Measurements from ENCODE around the gene ZNF208.
"Not testable (repeated sequence)": the region's sequence is repeated elsewhere in the genome, so short reads cannot be mapped to it uniquely, and the experiment has no call there.

ZNF208 gene

GRCh38 chr19:21921691-21922180 lies 89.0 kb downstream of the ZNF208 start:
- no peak overlapping the region for H3K4me3 ChIP-seq (ENCODE audit: low read depth in 1 of 2, low read length in 2 of 2)
- H3K27me3 ChIP-seq (ENCODE audit: control insufficient read depth in 1 of 2, insufficient read depth in 2 of 2, low read length in 2 of 2), result no peaks in the 10 kb centered on the region
- no peak overlapping the region for H3K9ac ChIP-seq (ENCODE audit: low read length)
- H3K4me1 ChIP-seq (ENCODE audit: insufficient read depth, low read length), result no peaks in the 10 kb centered on the region
- H3K36me3 ChIP-seq (ENCODE audit: insufficient read depth, low read length), result no peaks in the 10 kb centered on the region
- H3K9me3 ChIP-seq (ENCODE audit: low read length), result peaks cover 5% of the 10 kb centered on the region
- no peak overlapping the region for H3K27ac ChIP-seq (ENCODE audit: low read depth, low read length)

GRCh38 chr19:21915411-21915810 lies 95.3 kb downstream of the ZNF208 start:
- Histone ChIP-seq H3K4me1 (ENCODE audit: insufficient read depth, low read length) (no peaks in the 10 kb centered on the region), H3K4me3 (ENCODE audit: low read depth in 1 of 2, low read length in 2 of 2) (no peak overlapping the region), H3K9me3 (ENCODE audit: low read length) (peaks cover 6% of the 10 kb centered on the region), H3K36me3 (ENCODE audit: insufficient read depth, low read length) (no peaks in the 10 kb centered on the region), H3K27ac (ENCODE audit: low read depth, low read length) (no peak overlapping the region), H3K9ac (ENCODE audit: low read length) (no peak overlapping the region), H3K27me3 (ENCODE audit: control insufficient read depth in 1 of 2, insufficient read depth in 2 of 2, low read length in 2 of 2) (no peaks in the 10 kb centered on the region)

GRCh38 chr19:21912654-21913053 lies 98.1 kb downstream of the ZNF208 start:
- no peaks in the 10 kb centered on the region for H3K4me1 ChIP-seq (ENCODE audit: insufficient read depth, low read length)
- H3K9ac ChIP-seq (ENCODE audit: low read length), result no peak overlapping the region
- H3K4me3 ChIP-seq (ENCODE audit: low read depth in 1 of 2, low read length in 2 of 2), result no peak overlapping the region
- no peak overlapping the region for H3K27ac ChIP-seq (ENCODE audit: low read depth, low read length)
- peaks cover 6% of the 10 kb centered on the region for H3K9me3 ChIP-seq (ENCODE audit: low read length)
- no peaks in the 10 kb centered on the region for H3K27me3 ChIP-seq (ENCODE audit: control insufficient read depth in 1 of 2, insufficient read depth in 2 of 2, low read length in 2 of 2)
- H3K36me3 ChIP-seq (ENCODE audit: insufficient read depth, low read length), result no peaks in the 10 kb centered on the region

GRCh38 chr19:21910318-21910717 lies 100.4 kb downstream of the ZNF208 start:
- no peak overlapping the region for H3K4me3 ChIP-seq (ENCODE audit: low read depth in 1 of 2, low read length in 2 of 2)
- H3K27me3 ChIP-seq (ENCODE audit: control insufficient read depth in 1 of 2, insufficient read depth in 2 of 2, low read length in 2 of 2), result no peaks in the 10 kb centered on the region
- H3K4me1 ChIP-seq (ENCODE audit: insufficient read depth, low read length), result no peaks in the 10 kb centered on the region
- H3K9ac ChIP-seq (ENCODE audit: low read length), result no peak overlapping the region
- no peak overlapping the region for H3K27ac ChIP-seq (ENCODE audit: low read depth, low read length)
- H3K36me3 ChIP-seq (ENCODE audit: insufficient read depth, low read length), result no peaks in the 10 kb centered on the region
- no peaks in the 10 kb centered on the region for H3K9me3 ChIP-seq (ENCODE audit: low read length)

- Histone ChIP-seq H3K27ac (ENCODE audit: low read depth, low read length) (no peak overlapping the region), H3K9me3 (ENCODE audit: low read length) (no peaks in the 10 kb centered on the region), H3K36me3 (ENCODE audit: insufficient read depth, low read length) (no peaks in the 10 kb centered on the region), H3K4me1 (ENCODE audit: insufficient read depth, low read length) (no peaks in the 10 kb centered on the region), H3K27me3 (ENCODE audit: control insufficient read depth in 1 of 2, insufficient read depth in 2 of 2, low read length in 2 of 2) (no peaks in the 10 kb centered on the region), H3K4me3 (ENCODE audit: low read depth in 1 of 2, low read length in 2 of 2) (no peak overlapping the region), H3K9ac (ENCODE audit: low read length) (no peak overlapping the region)
These were observed 102.7 kb downstream of the ZNF208 start for GRCh38 chr19:21908066-21908465.

- H3K4me1 ChIP-seq (ENCODE audit: insufficient read depth, low read length), result no peaks in the 10 kb centered on the region
- H3K36me3 ChIP-seq (ENCODE audit: insufficient read depth, low read length), result no peaks in the 10 kb centered on the region
- H3K27ac ChIP-seq (ENCODE audit: low read depth, low read length), result no peak overlapping the region
- no peak overlapping the region for H3K4me3 ChIP-seq (ENCODE audit: low read depth in 1 of 2, low read length in 2 of 2)
- H3K9me3 ChIP-seq (ENCODE audit: low read length), result no peaks in the 10 kb centered on the region
- no peak overlapping the region for H3K9ac ChIP-seq (ENCODE audit: low read length)
- H3K27me3 ChIP-seq (ENCODE audit: control insufficient read depth in 1 of 2, insufficient read depth in 2 of 2, low read length in 2 of 2), result no peaks in the 10 kb centered on the region
These were observed 103.2 kb downstream of the ZNF208 start for GRCh38 chr19:21907516-21907915.

GRCh38 chr19:21902571-21902970 lies 108.2 kb downstream of the ZNF208 start:
- Histone ChIP-seq H3K27me3 (ENCODE audit: control insufficient read depth in 1 of 2, insufficient read depth in 2 of 2, low read length in 2 of 2) (no peaks in the 10 kb centered on the region), H3K4me3 (ENCODE audit: low read depth in 1 of 2, low read length in 2 of 2) (no peak overlapping the region), H3K36me3 (ENCODE audit: insufficient read depth, low read length) (no peaks in the 10 kb centered on the region), H3K9me3 (ENCODE audit: low read length) (no peaks in the 10 kb centered on the region), H3K9ac (ENCODE audit: low read length) (no peak overlapping the region), H3K4me1 (ENCODE audit: insufficient read depth, low read length) (no peaks in the 10 kb centered on the region), H3K27ac (ENCODE audit: low read depth, low read length) (no peak overlapping the region)

GRCh38 chr19:21901861-21902260 lies 108.9 kb downstream of the ZNF208 start:
- no peak overlapping the region for H3K4me3 ChIP-seq (ENCODE audit: low read depth in 1 of 2, low read length in 2 of 2)
- no peaks in the 10 kb centered on the region for H3K27me3 ChIP-seq (ENCODE audit: control insufficient read depth in 1 of 2, insufficient read depth in 2 of 2, low read length in 2 of 2)
- H3K9ac ChIP-seq (ENCODE audit: low read length), result no peak overlapping the region
- H3K9me3 ChIP-seq (ENCODE audit: low read length), result no peaks in the 10 kb centered on the region
- H3K36me3 ChIP-seq (ENCODE audit: insufficient read depth, low read length), result no peaks in the 10 kb centered on the region
- H3K27ac ChIP-seq (ENCODE audit: low read depth, low read length), result no peak overlapping the region
- H3K4me1 ChIP-seq (ENCODE audit: insufficient read depth, low read length), result no peaks in the 10 kb centered on the region

- Histone ChIP-seq H3K9ac (ENCODE audit: low read length) (no peak overlapping the region), H3K27ac (ENCODE audit: low read depth, low read length) (no peak overlapping the region), H3K4me3 (ENCODE audit: low read depth in 1 of 2, low read length in 2 of 2) (no peak overlapping the region), H3K4me1 (ENCODE audit: insufficient read depth, low read length) (no peaks in the 10 kb centered on the region), H3K36me3 (ENCODE audit: insufficient read depth, low read length) (no peaks in the 10 kb centered on the region), H3K9me3 (ENCODE audit: low read length) (no peaks in the 10 kb centered on the region), H3K27me3 (ENCODE audit: control insufficient read depth in 1 of 2, insufficient read depth in 2 of 2, low read length in 2 of 2) (no peaks in the 10 kb centered on the region)
These were observed 110.3 kb downstream of the ZNF208 start for GRCh38 chr19:21900401-21900800.

- H3K27ac ChIP-seq (ENCODE audit: low read depth, low read length), result no peak overlapping the region
- no peak overlapping the region for H3K4me3 ChIP-seq (ENCODE audit: low read depth in 1 of 2, low read length in 2 of 2)
- H3K4me1 ChIP-seq (ENCODE audit: insufficient read depth, low read length), result no peaks in the 10 kb centered on the region
- no peaks in the 10 kb centered on the region for H3K27me3 ChIP-seq (ENCODE audit: control insufficient read depth in 1 of 2, insufficient read depth in 2 of 2, low read length in 2 of 2)
- H3K36me3 ChIP-seq (ENCODE audit: insufficient read depth, low read length), result no peaks in the 10 kb centered on the region
- H3K9me3 ChIP-seq (ENCODE audit: low read length), result no peaks in the 10 kb centered on the region
- no peak overlapping the region for H3K9ac ChIP-seq (ENCODE audit: low read length)
These were observed 119.7 kb downstream of the ZNF208 start for GRCh38 chr19:21891086-21891485.

- H3K27ac ChIP-seq (ENCODE audit: low read depth, low read length); H3K4me1 ChIP-seq (ENCODE audit: insufficient read depth, low read length); H3K4me3 ChIP-seq (ENCODE audit: low read depth in 1 of 2, low read length in 2 of 2); H3K36me3 ChIP-seq (ENCODE audit: insufficient read depth, low read length); H3K27me3 ChIP-seq (ENCODE audit: control insufficient read depth in 1 of 2, insufficient read depth in 2 of 2, low read length in 2 of 2); H3K9ac ChIP-seq (ENCODE audit: low read length); H3K9me3 ChIP-seq (ENCODE audit: low read length): not testable (repeated sequence)
These were observed 120.7 kb downstream of the ZNF208 start for GRCh38 chr19:21890017-21890416.

- not testable (repeated sequence) for H3K4me3 ChIP-seq (ENCODE audit: low read depth in 1 of 2, low read length in 2 of 2); H3K9ac ChIP-seq (ENCODE audit: low read length); H3K36me3 ChIP-seq (ENCODE audit: insufficient read depth, low read length); H3K27me3 ChIP-seq (ENCODE audit: control insufficient read depth in 1 of 2, insufficient read depth in 2 of 2, low read length in 2 of 2); H3K27ac ChIP-seq (ENCODE audit: low read depth, low read length); H3K9me3 ChIP-seq (ENCODE audit: low read length); H3K4me1 ChIP-seq (ENCODE audit: insufficient read depth, low read length)
These were observed 125.2 kb downstream of the ZNF208 start for GRCh38 chr19:21885516-21885915.

Data from muscle layer of colon (tissue), 2 donors.